ENCODE data around the gene PFAS. TPM values are rescaled to one million over a fixed set of nuclear protein-coding genes. Genes with fewer than 3 reads are reported as not detected.

The PFAS gene
- total and polyA plus RNA-seq, 10 of the 15 experiments (the other 5 are each of a cell fraction or from before 2014, with no cell fraction given), result 13.9 to 122 (median 47.2) TPM

GRCh38 chr17:8226536-8227237, 22.4 kb upstream of the PFAS start (continued):
- TF ChIP-seq ZBTB33 (IDR thresholded peaks at IDR 0.05), result no peak
- TF ChIP-seq SREBF2 (IDR thresholded peaks at IDR 0.05; ENCODE audit: low read length), result peak; percentile 88
- no peak for TF ChIP-seq SMARCA5 (IDR thresholded peaks at IDR 0.05)
- TF ChIP-seq ZBED1 (IDR thresholded peaks at IDR 0.05; ENCODE audit: borderline replicate concordance), result peak; percentile 50
- no peak for TF ChIP-seq KLF5 (IDR thresholded peaks at IDR 0.05; ENCODE audit: partially characterized antibody)
- peak; percentile 53 for TF ChIP-seq ZNF687 (IDR thresholded peaks at IDR 0.05)
- TF ChIP-seq BACH1 (IDR thresholded peaks at IDR 0.05; ENCODE audit: borderline replicate concordance), result peak; percentile 67
- 0 out of 2 replicates have a peak, but pooled peaks have one; percentile 8 for TF ChIP-seq TBL1XR1 (IDR thresholded peaks at IDR 0.05; ENCODE audit: low read depth, low read length)
- TF ChIP-seq ZNF24 (IDR thresholded peaks at IDR 0.05), result peak; percentile 98
- TF ChIP-seq SREBF1 (IDR thresholded peaks at IDR 0.05; ENCODE audit: low read length), result no peak
- TF ChIP-seq NBN (IDR thresholded peaks at IDR 0.05), result peak; percentile 78; the same call in 1 of the 2 replicates
- peak; percentile 57; the same call in 1 of the 2 replicates for TF ChIP-seq MAX (IDR thresholded peaks at IDR 0.05; ENCODE audit: low read depth, low read length)
- TF ChIP-seq USF2 (IDR thresholded peaks at IDR 0.05; ENCODE audit: borderline replicate concordance, low read depth, low read length), result no peak
- peak; percentile 96 for TF ChIP-seq POLR2AphosphoS2 (IDR thresholded peaks at IDR 0.05; ENCODE audit: low read depth, low read length)
- TF ChIP-seq MYB (IDR thresholded peaks at IDR 0.05; ENCODE audit: borderline replicate concordance, low read depth, low read length), result no peak
- no peak for TF ChIP-seq CHD4 (IDR thresholded peaks at IDR 0.05)
- TF ChIP-seq, protein P1, sequence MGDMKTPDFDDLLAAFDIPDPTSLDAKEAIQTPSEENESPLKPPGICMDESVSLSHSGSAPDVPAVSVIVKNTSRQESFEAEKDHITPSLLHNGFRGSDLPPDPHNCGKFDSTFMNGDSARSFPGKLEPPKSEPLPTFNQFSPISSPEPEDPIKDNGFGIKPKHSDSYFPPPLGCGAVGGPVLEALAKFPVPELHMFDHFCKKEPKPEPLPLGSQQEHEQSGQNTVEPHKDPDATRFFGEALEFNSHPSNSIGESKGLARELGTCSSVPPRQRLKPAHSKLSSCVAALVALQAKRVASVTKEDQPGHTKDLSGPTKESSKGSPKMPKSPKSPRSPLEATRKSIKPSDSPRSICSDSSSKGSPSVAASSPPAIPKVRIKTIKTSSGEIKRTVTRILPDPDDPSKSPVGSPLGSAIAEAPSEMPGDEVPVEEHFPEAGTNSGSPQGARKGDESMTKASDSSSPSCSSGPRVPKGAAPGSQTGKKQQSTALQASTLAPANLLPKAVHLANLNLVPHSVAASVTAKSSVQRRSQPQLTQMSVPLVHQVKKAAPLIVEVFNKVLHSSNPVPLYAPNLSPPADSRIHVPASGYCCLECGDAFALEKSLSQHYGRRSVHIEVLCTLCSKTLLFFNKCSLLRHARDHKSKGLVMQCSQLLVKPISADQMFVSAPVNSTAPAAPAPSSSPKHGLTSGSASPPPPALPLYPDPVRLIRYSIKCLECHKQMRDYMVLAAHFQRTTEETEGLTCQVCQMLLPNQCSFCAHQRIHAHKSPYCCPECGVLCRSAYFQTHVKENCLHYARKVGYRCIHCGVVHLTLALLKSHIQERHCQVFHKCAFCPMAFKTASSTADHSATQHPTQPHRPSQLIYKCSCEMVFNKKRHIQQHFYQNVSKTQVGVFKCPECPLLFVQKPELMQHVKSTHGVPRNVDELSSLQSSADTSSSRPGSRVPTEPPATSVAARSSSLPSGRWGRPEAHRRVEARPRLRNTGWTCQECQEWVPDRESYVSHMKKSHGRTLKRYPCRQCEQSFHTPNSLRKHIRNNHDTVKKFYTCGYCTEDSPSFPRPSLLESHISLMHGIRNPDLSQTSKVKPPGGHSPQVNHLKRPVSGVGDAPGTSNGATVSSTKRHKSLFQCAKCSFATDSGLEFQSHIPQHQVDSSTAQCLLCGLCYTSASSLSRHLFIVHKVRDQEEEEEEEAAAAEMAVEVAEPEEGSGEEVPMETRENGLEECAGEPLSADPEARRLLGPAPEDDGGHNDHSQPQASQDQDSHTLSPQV (IDR thresholded peaks at IDR 0.05), result no peak
- TF ChIP-seq NR2C2 (IDR thresholded peaks at IDR 0.05; ENCODE audit: borderline replicate concordance, control insufficient read depth, insufficient read length, low read depth), result no peak
- TF ChIP-seq LARP7 (IDR thresholded peaks at IDR 0.05), result no peak
- peak; percentile 48; the same call in 1 of the 2 replicates for TF ChIP-seq FOXK2 (IDR thresholded peaks at IDR 0.05)

Measured in GM12878 (cell line).